HG03565 (cell line): ENCODE results near the gene LRRC73.

Experiments used
- ATAC-seq: cut with Tn5 transposase; IDR thresholded peaks from one replicate; pipeline ENCODE4 v1.9.1; 2021; ENCODE audit warnings: mild to moderate bottlenecking, moderate library complexity; ENCODE audit not compliant: unreplicated experiment

LRRC73 gene

GRCh38 chr6:43493833-43494232 is 16.3 kb downstream of the LRRC73 start:
- no peak for ATAC-seq

GRCh38 chr6:43493230-43493629 is 16.9 kb downstream of the LRRC73 start:
- ATAC-seq, result no peak

- ATAC-seq, result no peak
Observed at GRCh38 chr6:43492673-43493072, 17.5 kb downstream of the LRRC73 start.

- no peak for ATAC-seq
Observed at GRCh38 chr6:43491750-43492661, 18.1 kb downstream of the LRRC73 start.

- no peak for ATAC-seq
Observed at GRCh38 chr6:43490523-43490939, 19.6 kb downstream of the LRRC73 start.

- ATAC-seq, result no peak
Observed at GRCh38 chr6:43489277-43490072, 20.7 kb downstream of the LRRC73 start.

GRCh38 chr6:43488667-43489276 is 21.4 kb downstream of the LRRC73 start:
- no peak for ATAC-seq

GRCh38 chr6:43481591-43482236 is 28.4 kb downstream of the LRRC73 start:
- no peak for ATAC-seq

- ATAC-seq, result no peak
Observed at GRCh38 chr6:43481075-43481474, 29.1 kb downstream of the LRRC73 start.

- ATAC-seq, result no peak
Observed at GRCh38 chr6:43478008-43478372, 32.2 kb downstream of the LRRC73 start.

- ATAC-seq, result peak; percentile 84
Observed at GRCh38 chr6:43477235-43478007, 32.7 kb downstream of the LRRC73 start, which contains the start of gene TJAP1. Gene TJAP1, plus strand, starts transcription at chr6:43477570. Its CDS starts 21,432 bp downstream, at chr6:43499002.

- ATAC-seq, result no peak
Observed at GRCh38 chr6:43476746-43477145, 33.4 kb downstream of the LRRC73 start.

GRCh38 chr6:43475516-43475915 is 34.6 kb downstream of the LRRC73 start:
- ATAC-seq, result no peak

GRCh38 chr6:43472515-43472914 is 37.6 kb downstream of the LRRC73 start:
- no peak for ATAC-seq

- no peak for ATAC-seq
Observed at GRCh38 chr6:43471399-43471798, 38.7 kb downstream of the LRRC73 start.

- no peak for ATAC-seq
Observed at GRCh38 chr6:43469947-43470346, 40.2 kb downstream of the LRRC73 start.

GRCh38 chr6:43468748-43469681 is 41.1 kb downstream of the LRRC73 start:
- ATAC-seq, result no peak

GRCh38 chr6:43468240-43468639 is 41.9 kb downstream of the LRRC73 start:
- no peak for ATAC-seq

GRCh38 chr6:43467752-43468151 is 42.4 kb downstream of the LRRC73 start:
- ATAC-seq, result no peak
